Esophagus squamous epithelium (tissue), 5 donors: Measurements from ENCODE around the gene SLC1A2. TPM values are rescaled to one million over a fixed set of nuclear protein-coding genes. Genes with fewer than 3 reads are reported as not detected.
A peak's percentile ranks its signal among the peaks of the same experiment; 100 is the strongest.

ENCODE experiments used
- DNase-seq: peaks from one replicate; lab custom pipeline; 2025; lab: John Stamatoyannopoulos, UW
- H3K27ac ChIP-seq, 4 donors: fragments of 200-600 bp; sonication (generic); one replicate each; pipeline ENCODE4 v1.5.1; 2016 to 2019; ENCODE audit warnings: mild to moderate bottlenecking in 1 of 4
- H3K27me3 ChIP-seq, 4 donors: fragments of 200-600 bp; sonication (generic); 1 replicate in 3 of 4; 2 replicates in 1 of 4; pipeline versions ENCODE4 v1.5.1 to v1.6.0; 2017 to 2021; ENCODE audit warnings: antibody characterized with exemption in 1 of 4
- H3K36me3 ChIP-seq, 3 donors: fragments of 200-600 bp; sonication (generic); one replicate each; pipeline ENCODE4 v1.5.1; 2016 to 2019
- H3K4me1 ChIP-seq, 3 donors: fragments of 200-600 bp; sonication (generic); one replicate each; pipeline ENCODE4 v1.5.1; 2017 to 2019
- H3K4me3 ChIP-seq, 4 donors: fragments of 200-600 bp; sonication (generic); 1 replicate in 3 of 4; 2 replicates in 1 of 4; pipeline ENCODE4 v1.5.1; 2016 to 2019; ENCODE audit warnings: mild to moderate bottlenecking in 2 of 4, moderate library complexity in 1 of 4
- H3K9me3 ChIP-seq, 3 donors: fragments of 200-600 bp; sonication (generic); one replicate each; pipeline ENCODE4 v1.5.1; 2016 to 2019
- POLR2A ChIP-seq, 4 donors: fragments of 450-650 bp; IDR thresholded peaks; one replicate each; pipeline ENCODE4 v1.6.1; 2017; ENCODE audit warnings: antibody characterized with exemption in 4 of 4, mild to moderate bottlenecking in 4 of 4, moderate library complexity in 3 of 4
- WGBS, 2 donors: methylation state at CpG; one replicate each; pipeline ENCODE4 v1.1.5; 2018; 5-methylcytosine and 5-hydroxymethylcytosine counted together
- intact Hi-C: fragments of 100-400 bp; cut with DNase I; formaldehyde crosslinking; loops from one replicate; pipeline ENCODE4 v1.15.0; 2022
- total RNA-seq, 4 donors: library from RNA; depleted of rRNA; stranded (reverse); fragments of >200 nt; gene quantifications; one replicate each; pipeline ENCODE4 v1.1.0, GENCODE V29; 2016
- TF ChIP-seq, protein P1 (sequence below), 6 experiments: fragments of 450-650 bp in 4 of 6; fragments of 200-600 bp in 2 of 6; sonication (generic) in 2 of 6; IDR thresholded peaks; one replicate each; pipeline ENCODE4 v1.5.1; 2016 to 2019; ENCODE audit warnings: antibody characterized with exemption in 6 of 6, mild to moderate bottlenecking in 4 of 6, moderate library complexity in 4 of 6
- donor health status: DM: yes; HTN: yes; CAD: no.

The SLC1A2 gene
- total RNA-seq, 4 donors from 2014 or later, result 0.04 to 0.61 (median 0.19) TPM; not detected in 1

DNA sequence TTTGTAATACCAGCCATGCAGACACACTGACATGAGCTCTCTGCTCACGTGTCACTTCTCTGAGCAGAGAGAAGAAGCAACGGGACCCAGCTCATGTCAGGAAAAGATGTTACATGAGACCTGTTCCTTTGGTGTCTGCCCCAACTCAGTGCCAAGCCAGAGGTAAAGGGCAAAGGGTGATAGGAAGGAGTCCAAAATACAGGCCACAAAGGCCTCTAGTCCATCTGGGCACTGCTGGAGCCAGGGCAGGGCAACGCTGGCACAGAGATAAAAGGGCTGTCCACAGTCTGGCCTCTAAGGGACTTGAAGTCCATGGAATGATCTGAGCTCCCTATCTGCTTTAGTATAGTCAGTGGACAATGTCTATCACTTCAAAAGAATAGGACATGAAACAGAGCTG lies 79.3 kb downstream of the SLC1A2 start:
- no peak overlapping the region for H3K27ac ChIP-seq
- no peak for TF ChIP-seq POLR2A (IDR thresholded peaks at IDR 0.05)
- TF ChIP-seq, protein P1, sequence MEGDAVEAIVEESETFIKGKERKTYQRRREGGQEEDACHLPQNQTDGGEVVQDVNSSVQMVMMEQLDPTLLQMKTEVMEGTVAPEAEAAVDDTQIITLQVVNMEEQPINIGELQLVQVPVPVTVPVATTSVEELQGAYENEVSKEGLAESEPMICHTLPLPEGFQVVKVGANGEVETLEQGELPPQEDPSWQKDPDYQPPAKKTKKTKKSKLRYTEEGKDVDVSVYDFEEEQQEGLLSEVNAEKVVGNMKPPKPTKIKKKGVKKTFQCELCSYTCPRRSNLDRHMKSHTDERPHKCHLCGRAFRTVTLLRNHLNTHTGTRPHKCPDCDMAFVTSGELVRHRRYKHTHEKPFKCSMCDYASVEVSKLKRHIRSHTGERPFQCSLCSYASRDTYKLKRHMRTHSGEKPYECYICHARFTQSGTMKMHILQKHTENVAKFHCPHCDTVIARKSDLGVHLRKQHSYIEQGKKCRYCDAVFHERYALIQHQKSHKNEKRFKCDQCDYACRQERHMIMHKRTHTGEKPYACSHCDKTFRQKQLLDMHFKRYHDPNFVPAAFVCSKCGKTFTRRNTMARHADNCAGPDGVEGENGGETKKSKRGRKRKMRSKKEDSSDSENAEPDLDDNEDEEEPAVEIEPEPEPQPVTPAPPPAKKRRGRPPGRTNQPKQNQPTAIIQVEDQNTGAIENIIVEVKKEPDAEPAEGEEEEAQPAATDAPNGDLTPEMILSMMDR (IDR thresholded peaks at IDR 0.05), result no peak
- H3K9me3 ChIP-seq, result no peaks in the 10 kb centered on the region
- no peak for DNase-seq
- 75 to 78% methylated on average over 2 to 3 of the region's 3 CpGs for WGBS, 2 donors
- intact Hi-C loops, result no loop called here
- H3K4me1 ChIP-seq, result peaks cover 8 to 16% (median 14%) of the 10 kb centered on the region in 3 donors
- no peaks in the 10 kb centered on the region for H3K27me3 ChIP-seq
- no peaks in the 10 kb centered on the region for H3K36me3 ChIP-seq
- H3K4me3 ChIP-seq, result no peak overlapping the region

DNA sequence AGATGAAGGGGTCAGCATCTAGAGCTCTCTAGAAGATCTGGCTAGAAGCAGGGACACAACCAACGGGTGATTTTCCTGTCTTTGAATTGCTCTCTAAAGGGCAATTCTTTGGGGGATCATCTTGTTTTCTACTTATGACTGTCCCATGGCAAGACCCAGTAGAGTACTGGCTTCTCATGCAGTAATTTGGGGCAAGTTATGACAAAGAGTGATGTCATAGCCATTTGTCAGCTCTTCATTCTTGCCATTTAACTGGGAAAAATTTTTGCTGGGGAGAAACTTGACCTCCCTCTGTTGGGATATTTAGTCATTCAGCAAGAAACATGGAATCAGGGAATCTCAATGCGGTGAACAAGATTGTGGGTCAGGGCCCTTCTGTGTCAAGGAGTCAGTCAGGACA lies 80.4 kb downstream of the SLC1A2 start:
- no peaks in the 10 kb centered on the region for H3K36me3 ChIP-seq
- no peak overlapping the region for H3K27ac ChIP-seq
- no peaks in the 10 kb centered on the region for H3K27me3 ChIP-seq
- H3K4me1 ChIP-seq, result peaks cover 8 to 16% (median 11%) of the 10 kb centered on the region in 3 donors
- DNase-seq, result no peak
- no peaks in the 10 kb centered on the region for H3K9me3 ChIP-seq
- WGBS, 2 donors, result 85 to 90% methylated on average over 2 of the region's 2 CpGs
- H3K4me3 ChIP-seq, result no peak overlapping the region
- TF ChIP-seq, protein P1 (IDR thresholded peaks at IDR 0.05), result no peak
- no peak for TF ChIP-seq POLR2A (IDR thresholded peaks at IDR 0.05)
- intact Hi-C loops, result no loop called here

DNA sequence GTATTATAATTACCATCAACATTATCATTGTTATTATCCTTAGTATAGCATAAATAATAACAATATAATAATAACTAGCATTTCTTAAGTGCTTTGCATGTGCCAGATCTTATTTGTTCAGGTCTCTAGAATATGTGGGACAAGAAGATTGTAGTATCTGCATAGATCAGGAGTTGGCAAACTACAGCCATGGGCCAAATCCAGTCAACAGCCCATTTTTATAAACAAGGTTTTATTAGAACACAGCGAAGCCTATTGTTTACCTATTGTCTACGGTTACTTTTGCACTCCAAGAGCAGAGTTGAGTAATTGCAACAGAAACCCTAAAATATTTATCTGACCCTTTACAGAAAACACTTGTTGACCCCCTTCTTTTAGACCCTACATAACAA lies 81.4 kb downstream of the SLC1A2 start:
- DNase-seq, result no peak
- H3K27ac ChIP-seq, result peak overlapping the region; percentile 47 to 74 (median 70)
- H3K4me1 ChIP-seq, result peaks cover 8 to 16% (median 11%) of the 10 kb centered on the region in 3 donors
- TF ChIP-seq, protein P1 (IDR thresholded peaks at IDR 0.05), result no peak
- TF ChIP-seq POLR2A (IDR thresholded peaks at IDR 0.05), result no peak
- H3K36me3 ChIP-seq, result no peaks in the 10 kb centered on the region
- no peaks in the 10 kb centered on the region for H3K27me3 ChIP-seq
- 76 to 78% methylated on average over 2 of the region's 2 CpGs for WGBS, 2 donors
- H3K4me3 ChIP-seq, result no peak overlapping the region
- intact Hi-C loops, result no loop called here
- H3K9me3 ChIP-seq, result no peaks in the 10 kb centered on the region

DNA sequence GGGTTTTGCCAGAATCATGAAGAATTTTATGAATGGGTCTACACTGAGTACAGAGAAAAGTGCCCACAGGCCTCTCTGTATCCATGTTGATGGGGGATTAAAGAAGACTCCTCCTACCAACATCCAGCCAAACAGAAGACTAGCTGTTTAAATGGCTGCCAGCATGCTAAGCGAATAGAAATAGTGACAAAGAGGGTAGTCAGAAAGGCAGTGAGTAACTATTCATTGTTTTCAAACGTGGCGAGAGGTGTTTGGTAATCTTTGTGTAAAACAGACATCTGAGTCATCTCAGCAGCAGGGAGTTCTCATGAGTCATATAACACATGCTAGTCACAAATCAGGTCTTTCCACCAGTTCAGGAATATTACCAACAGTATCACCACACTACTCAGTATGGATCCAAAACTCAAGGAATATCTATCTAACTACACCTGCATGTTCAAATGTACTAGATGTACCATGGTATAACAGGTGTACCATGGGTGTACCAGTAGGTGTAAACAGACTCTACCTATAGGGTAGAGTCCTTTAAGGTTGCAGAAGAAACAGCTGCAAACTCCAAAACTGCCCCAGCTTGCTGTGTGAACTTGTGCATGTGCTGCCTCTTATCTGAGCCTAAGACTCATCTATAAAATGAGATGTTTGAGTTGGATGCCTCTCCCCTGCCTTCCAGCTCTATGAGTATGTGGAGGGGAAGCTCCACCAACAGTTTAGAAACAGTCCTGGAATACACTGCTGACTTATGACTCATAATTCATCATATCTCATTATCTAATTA lies 82.0 kb downstream of the SLC1A2 start:
- Histone ChIP-seq H3K36me3 (no peaks in the 10 kb centered on the region), H3K9me3 (no peaks in the 10 kb centered on the region), H3K27ac (peak overlapping the region; percentile 47 to 74 (median 70)), H3K27me3 (no peaks in the 10 kb centered on the region), H3K4me3 (no peak overlapping the region), H3K4me1 (peaks cover 8 to 16% (median 11%) of the 10 kb centered on the region in 3 donors)
- DNase-seq, result no peak
- TF ChIP-seq POLR2A (IDR thresholded peaks at IDR 0.05), result no peak
- TF ChIP-seq, protein P1 (IDR thresholded peaks at IDR 0.05), result no peak
- WGBS, 2 donors, result 8 to 17% methylated on average over 3 of the region's 3 CpGs
- intact Hi-C loops, result no loop called here

DNA sequence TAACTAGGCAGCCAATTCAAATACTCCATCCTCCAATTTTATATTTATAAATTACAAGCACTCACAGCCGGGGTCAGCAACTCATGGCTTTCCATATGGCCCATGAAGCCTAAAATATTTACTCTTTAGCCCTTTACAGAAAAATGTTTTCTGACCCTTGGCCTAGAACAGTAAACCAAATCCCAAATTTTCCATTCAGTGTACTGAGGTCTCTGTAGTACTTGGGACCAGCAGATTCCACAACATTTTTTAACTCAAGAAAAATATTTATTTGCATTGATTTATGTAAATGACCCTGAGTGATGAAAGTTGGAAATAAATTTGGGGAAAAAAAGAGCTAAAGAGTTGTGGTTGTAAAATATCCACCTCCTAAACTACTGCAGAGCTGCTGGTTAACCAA lies 82.6 kb downstream of the SLC1A2 start:
- H3K36me3 ChIP-seq, result no peaks in the 10 kb centered on the region
- no peak for DNase-seq
- intact Hi-C loops, result no loop called here
- H3K27ac ChIP-seq, result peak overlapping the region in 3 of 4 donors; percentile 39 to 74 (median 44)
- no peaks in the 10 kb centered on the region for H3K27me3 ChIP-seq
- no peaks in the 10 kb centered on the region for H3K9me3 ChIP-seq
- no peak overlapping the region for H3K4me3 ChIP-seq
- peaks cover 8 to 16% (median 11%) of the 10 kb centered on the region in 3 donors for H3K4me1 ChIP-seq
- TF ChIP-seq, protein P1 (IDR thresholded peaks at IDR 0.05), result no peak
- TF ChIP-seq POLR2A (IDR thresholded peaks at IDR 0.05), result no peak
- 77 to 78% methylated on average over 1 of the region's 1 CpG for WGBS, 2 donors
